Cardiac muscle cell (in vitro differentiated cells and primary cell): ENCODE measurements around the gene NT5E. TPM values are rescaled to one million over a fixed set of nuclear protein-coding genes. Genes with fewer than 3 reads are reported as not detected.

Experiments
- DNase-seq, 2 donors: peaks; one replicate each; pipeline versions ENCODE4 v3.0.0 to v3.0.0-alpha.2; 2010 to 2017; ENCODE audit warnings: low read depth in 1 of 2, low spot score in 1 of 2
- H3K27ac ChIP-seq: fragments of 200-600 bp; sonication (generic); 2 replicates; pipeline ENCODE4 v1.5.1; 2016
- H3K27me3 ChIP-seq: fragments of 200-600 bp; sonication (generic); 2 replicates; pipeline ENCODE4 v1.6.0; 2016; ENCODE audit warnings: control low read depth
- H3K36me3 ChIP-seq: fragments of 200-600 bp; sonication (generic); 2 replicates; pipeline ENCODE4 v1.5.1; 2016; ENCODE audit warnings: control low read depth
- H3K4me1 ChIP-seq: fragments of 200-600 bp; sonication (generic); 2 replicates; pipeline ENCODE4 v1.8.1; 2017; ENCODE audit warnings: low read depth, mild to moderate bottlenecking, mixed run types
- H3K4me3 ChIP-seq: fragments of 200-600 bp; sonication (generic); 2 replicates; pipeline ENCODE4 v1.5.1; 2016; ENCODE audit warnings: mild to moderate bottlenecking
- H3K9me3 ChIP-seq: fragments of 200-600 bp; sonication (generic); 2 replicates; pipeline ENCODE4 v1.5.1; 2017; ENCODE audit warnings: low read depth, mild to moderate bottlenecking, control low read depth
- polyA plus RNA-seq: library from polyadenylated mRNA; unstranded; fragments of >200 nt; fragmentation: Nextera tagmentation; extraction: Ambion mirVana; gene quantifications from 2 replicates; pipeline ENCODE4 v1.2.1, GENCODE V29; 2016
- total RNA-seq: library from RNA; depleted of rRNA; stranded (reverse); fragments of >200 nt; gene quantifications from 2 replicates; pipeline ENCODE4 v1.2.3, GENCODE V29; 2016
- TF ChIP-seq, protein P1 (sequence below): IDR thresholded peaks from 2 replicates; pipeline ENCODE4 v1.5.1; 2012; ENCODE audit warnings: low read depth, mild to moderate bottlenecking, low read length

Gene NT5E
- total and polyA plus RNA-seq, 2 experiments from 2014 or later, result 0.70 to 0.80 TPM

DNA sequence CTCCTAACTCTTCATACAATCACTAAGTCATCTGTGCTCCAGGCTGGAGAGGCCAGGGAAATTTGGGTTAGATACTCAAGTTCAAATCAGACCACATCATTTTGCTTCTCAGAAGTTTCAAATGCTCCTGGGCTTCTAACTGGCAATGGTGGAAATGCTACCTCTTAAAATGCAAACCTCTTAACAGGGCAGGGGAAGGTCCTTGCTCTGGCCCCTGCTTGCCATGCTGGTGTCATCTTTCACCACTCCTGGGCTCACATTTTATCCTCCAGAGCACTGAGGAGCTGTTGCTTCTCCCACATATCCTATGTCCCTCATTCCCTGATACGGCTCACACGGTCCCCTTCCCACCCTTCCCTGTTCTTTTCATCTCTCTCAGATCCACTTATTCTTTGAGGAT lies 41.8 kb upstream of the NT5E start:
- H3K4me3 ChIP-seq, result no peak overlapping the region
- H3K27ac ChIP-seq, result no peak overlapping the region
- no peaks in the 10 kb centered on the region for H3K4me1 ChIP-seq
- peak in 1 of 2 donors; percentile 5 for DNase-seq
- H3K27me3 ChIP-seq, result no peaks in the 10 kb centered on the region
- TF ChIP-seq, protein P1, sequence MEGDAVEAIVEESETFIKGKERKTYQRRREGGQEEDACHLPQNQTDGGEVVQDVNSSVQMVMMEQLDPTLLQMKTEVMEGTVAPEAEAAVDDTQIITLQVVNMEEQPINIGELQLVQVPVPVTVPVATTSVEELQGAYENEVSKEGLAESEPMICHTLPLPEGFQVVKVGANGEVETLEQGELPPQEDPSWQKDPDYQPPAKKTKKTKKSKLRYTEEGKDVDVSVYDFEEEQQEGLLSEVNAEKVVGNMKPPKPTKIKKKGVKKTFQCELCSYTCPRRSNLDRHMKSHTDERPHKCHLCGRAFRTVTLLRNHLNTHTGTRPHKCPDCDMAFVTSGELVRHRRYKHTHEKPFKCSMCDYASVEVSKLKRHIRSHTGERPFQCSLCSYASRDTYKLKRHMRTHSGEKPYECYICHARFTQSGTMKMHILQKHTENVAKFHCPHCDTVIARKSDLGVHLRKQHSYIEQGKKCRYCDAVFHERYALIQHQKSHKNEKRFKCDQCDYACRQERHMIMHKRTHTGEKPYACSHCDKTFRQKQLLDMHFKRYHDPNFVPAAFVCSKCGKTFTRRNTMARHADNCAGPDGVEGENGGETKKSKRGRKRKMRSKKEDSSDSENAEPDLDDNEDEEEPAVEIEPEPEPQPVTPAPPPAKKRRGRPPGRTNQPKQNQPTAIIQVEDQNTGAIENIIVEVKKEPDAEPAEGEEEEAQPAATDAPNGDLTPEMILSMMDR, result no peak
- no peaks in the 10 kb centered on the region for H3K9me3 ChIP-seq
- no peaks in the 10 kb centered on the region for H3K36me3 ChIP-seq

DNA sequence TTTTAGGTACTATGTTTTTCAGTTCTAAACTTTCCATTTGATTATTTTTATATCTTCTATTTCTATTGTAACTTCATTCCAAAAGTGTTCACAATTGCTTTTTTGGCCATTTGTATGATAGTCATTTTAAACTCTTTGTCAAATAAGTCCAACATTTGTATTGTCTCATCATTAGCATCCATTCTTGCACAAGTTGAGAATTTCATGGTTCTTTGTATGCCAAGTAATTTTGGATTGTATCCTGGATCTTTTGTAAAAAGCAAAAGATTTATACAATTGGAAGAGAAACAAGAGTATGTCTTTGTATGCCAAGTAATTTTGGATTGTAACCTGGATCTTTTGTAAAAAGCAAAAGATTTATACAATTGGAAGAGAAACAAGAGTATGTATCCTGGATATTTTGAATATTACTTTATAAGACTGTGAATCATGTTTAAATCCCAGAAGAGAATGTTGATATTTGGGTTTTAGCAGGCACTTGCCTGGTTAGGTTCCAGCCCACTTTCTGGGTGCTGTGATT lies 36.9 kb upstream of the NT5E start:
- no peak overlapping the region for H3K27ac ChIP-seq
- H3K4me1 ChIP-seq, result no peaks in the 10 kb centered on the region
- H3K9me3 ChIP-seq, result no peaks in the 10 kb centered on the region
- TF ChIP-seq, protein P1, result no peak
- H3K36me3 ChIP-seq, result no peaks in the 10 kb centered on the region
- no peaks in the 10 kb centered on the region for H3K27me3 ChIP-seq
- DNase-seq, result no peak
- no peak overlapping the region for H3K4me3 ChIP-seq

DNA sequence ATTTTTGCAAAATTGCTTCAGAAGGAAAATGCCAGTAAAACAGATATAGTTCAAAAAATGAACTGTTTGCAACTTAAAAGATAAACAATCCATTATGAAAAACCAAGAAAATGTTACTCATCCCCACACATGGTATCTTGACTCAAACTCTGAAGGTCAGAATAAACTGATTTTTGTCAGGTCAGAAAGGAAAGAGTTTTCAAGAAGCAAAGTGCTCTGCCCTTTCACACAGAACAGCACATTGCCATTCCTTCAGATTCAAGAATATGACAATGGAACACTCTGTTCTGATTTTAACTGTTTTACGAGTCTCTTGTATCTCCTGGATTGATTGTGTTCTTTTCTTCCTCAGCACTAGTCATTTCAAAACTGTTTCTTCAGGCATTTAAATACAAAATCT lies 33.8 kb upstream of the NT5E start:
- Histone ChIP-seq H3K4me3 (no peak overlapping the region), H3K9me3 (no peaks in the 10 kb centered on the region), H3K4me1 (no peaks in the 10 kb centered on the region), H3K27me3 (no peaks in the 10 kb centered on the region), H3K27ac (no peak overlapping the region), H3K36me3 (no peaks in the 10 kb centered on the region)
- TF ChIP-seq, protein P1, result no peak
- no peak for DNase-seq

DNA sequence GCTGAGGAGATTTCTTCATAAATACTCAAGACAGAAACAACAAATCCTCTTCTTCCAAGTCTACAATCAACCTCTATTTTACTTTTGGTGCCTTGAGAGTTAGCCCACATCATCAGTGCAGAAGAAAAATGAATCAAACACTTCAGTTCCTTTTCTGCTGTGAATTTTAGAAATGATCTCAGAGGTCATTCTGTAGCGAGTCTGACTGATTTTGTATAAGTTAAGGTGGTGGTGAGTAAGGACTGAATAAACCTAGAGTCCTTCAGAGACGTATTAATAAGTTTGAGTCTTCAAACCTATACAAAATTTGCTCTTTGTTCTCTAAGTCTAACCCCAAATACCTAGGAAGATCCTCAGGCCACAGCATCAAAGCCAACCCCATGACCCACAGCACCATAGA lies 33.1 kb upstream of the NT5E start:
- no peak for DNase-seq
- no peak overlapping the region for H3K27ac ChIP-seq
- no peaks in the 10 kb centered on the region for H3K27me3 ChIP-seq
- H3K4me3 ChIP-seq, result no peak overlapping the region
- no peaks in the 10 kb centered on the region for H3K4me1 ChIP-seq
- TF ChIP-seq, protein P1, result no peak
- no peaks in the 10 kb centered on the region for H3K9me3 ChIP-seq
- no peaks in the 10 kb centered on the region for H3K36me3 ChIP-seq

DNA sequence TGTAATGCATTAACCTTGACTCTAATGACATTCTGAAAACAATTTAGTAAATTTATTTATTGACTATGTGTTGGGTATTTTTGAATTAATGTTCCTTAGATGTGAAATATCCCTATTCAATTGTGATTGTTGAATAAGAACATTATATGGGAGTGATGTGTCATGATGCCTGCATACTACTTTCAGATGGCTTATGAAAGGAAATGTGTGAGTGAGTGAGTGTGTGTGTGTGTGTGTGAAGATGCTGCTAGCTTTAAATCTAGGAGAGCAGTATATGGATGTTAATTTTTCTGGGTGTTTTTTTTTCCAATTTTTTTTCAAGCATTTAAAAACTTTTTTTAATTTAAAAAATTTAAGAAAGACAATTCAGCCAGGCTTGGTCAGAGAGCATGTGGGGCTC lies 32.5 kb upstream of the NT5E start:
- H3K36me3 ChIP-seq, result no peaks in the 10 kb centered on the region
- H3K4me3 ChIP-seq, result no peak overlapping the region
- H3K27ac ChIP-seq, result no peak overlapping the region
- H3K27me3 ChIP-seq, result no peaks in the 10 kb centered on the region
- H3K9me3 ChIP-seq, result no peaks in the 10 kb centered on the region
- TF ChIP-seq, protein P1, result no peak
- H3K4me1 ChIP-seq, result no peaks in the 10 kb centered on the region
- no peak for DNase-seq

DNA sequence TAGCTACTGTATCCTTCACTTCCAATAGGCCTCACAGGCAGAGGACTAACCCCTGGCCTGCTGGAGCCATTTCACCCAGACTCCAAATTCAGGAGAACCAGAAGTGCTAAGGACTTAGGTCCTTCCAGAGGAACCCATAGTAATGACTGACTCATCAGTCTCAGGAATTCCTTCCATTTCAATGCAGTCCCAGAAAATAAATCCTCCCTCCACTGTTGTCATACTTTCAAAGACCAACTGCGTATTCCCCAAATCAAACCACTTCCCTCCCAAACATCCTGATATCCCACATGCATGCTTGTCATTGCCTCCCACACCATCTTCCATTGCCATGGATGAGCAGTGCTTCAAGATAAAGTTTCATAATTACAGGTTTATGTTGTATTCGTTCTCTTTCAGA lies 31.8 kb upstream of the NT5E start:
- H3K9me3 ChIP-seq, result no peaks in the 10 kb centered on the region
- H3K27me3 ChIP-seq, result no peaks in the 10 kb centered on the region
- no peak overlapping the region for H3K4me3 ChIP-seq
- no peaks in the 10 kb centered on the region for H3K4me1 ChIP-seq
- H3K36me3 ChIP-seq, result no peaks in the 10 kb centered on the region
- TF ChIP-seq, protein P1, result no peak
- DNase-seq, result peak in 1 of 2 donors; percentile 62
- H3K27ac ChIP-seq, result no peak overlapping the region
